Testis (tissue), 2 donors: Measurements from ENCODE around the gene SOCS6.

Experiments used
- CTCF ChIP-seq, 3 experiments: fragments of 450-650 bp in 2 of 3; fragments of 200-600 bp in 1 of 3; sonication (generic) in 1 of 3; IDR thresholded peaks; one replicate each; pipeline ENCODE4 v1.5.1; 2016 to 2019; ENCODE audit warnings: antibody characterized with exemption in 3 of 3, mild to moderate bottlenecking in 2 of 3, moderate library complexity in 1 of 3
- POLR2A ChIP-seq: fragments of 450-650 bp; IDR thresholded peaks from one replicate; pipeline ENCODE4 v1.6.1; 2017; ENCODE audit warnings: antibody characterized with exemption, mild to moderate bottlenecking, moderate library complexity

- TF ChIP-seq CTCF (IDR thresholded peaks at IDR 0.05) (no peak), POLR2A (no peak)
Measured at GRCh38 chr18:70261141-70261788, 27.6 kb upstream of the SOCS6 start.
